ENCODE measurements around the gene SNAPC2.

SNAPC2 gene

GRCh38 chr19:7931221-7932061 lies 11.3 kb downstream of the SNAPC2 start:
- no peak overlapping the region for H3K27ac ChIP-seq (ENCODE audit: low read length)
- H3K9ac ChIP-seq (ENCODE audit: low read length), result no peak overlapping the region
- H3K79me2 ChIP-seq (ENCODE audit: low read length), result peaks cover 11% of the 10 kb centered on the region
- H3K4me1 ChIP-seq (ENCODE audit: low read length), result no peaks in the 10 kb centered on the region
- TF ChIP-seq EZH2phosphoT487 (IDR thresholded peaks at IDR 0.05; ENCODE audit: low read length) (no peak), CTCF (IDR thresholded peaks at IDR 0.05; ENCODE audit: low read length) (no peak), EZH2 (optimal IDR thresholded peaks at IDR 0.05; ENCODE audit: low read depth, low read length) (no peak)
- H3K4me3 ChIP-seq (ENCODE audit: low read length), result no peak overlapping the region
- no peaks in the 10 kb centered on the region for H3K9me2 ChIP-seq (replicated peaks; ENCODE audit: insufficient read depth, low read length)
- peaks cover 6% of the 10 kb centered on the region; the same call in 1 of the 2 replicates for H4K20me1 ChIP-seq (ENCODE audit: insufficient read depth, low read length)
- no peaks in the 10 kb centered on the region for H3K27me3 ChIP-seq (replicated peaks; ENCODE audit: insufficient read depth, low read length)
- no peak for DNase-seq
- H2AFZ ChIP-seq (ENCODE audit: low read length), result no peak overlapping the region
- H3K36me3 ChIP-seq (replicated peaks; ENCODE audit: insufficient read depth, low read length), result peaks cover 24% of the 10 kb centered on the region
- H3K9me3 ChIP-seq (replicated peaks; ENCODE audit: insufficient read depth, low read length), result no peaks in the 10 kb centered on the region
- no peak overlapping the region for H3K4me2 ChIP-seq (ENCODE audit: low read depth, low read length)
- H3F3A ChIP-seq (ENCODE audit: insufficient read depth, low read length), result peaks cover 8% of the 10 kb centered on the region

- peaks cover 2% of the 10 kb centered on the region for H3F3A ChIP-seq (ENCODE audit: insufficient read depth, low read length)
- TF ChIP-seq CTCF (IDR thresholded peaks at IDR 0.05; ENCODE audit: low read length) (no peak), EZH2 (optimal IDR thresholded peaks at IDR 0.05; ENCODE audit: low read depth, low read length) (no peak), EZH2phosphoT487 (IDR thresholded peaks at IDR 0.05; ENCODE audit: low read length) (no peak)
- H3K4me3 ChIP-seq (ENCODE audit: low read length), result no peak overlapping the region
- H2AFZ ChIP-seq (ENCODE audit: low read length), result no peak overlapping the region
- H3K79me2 ChIP-seq (ENCODE audit: low read length), result peaks cover 19% of the 10 kb centered on the region
- no peak overlapping the region for H3K9ac ChIP-seq (ENCODE audit: low read length)
- no peaks in the 10 kb centered on the region for H3K9me2 ChIP-seq (replicated peaks; ENCODE audit: insufficient read depth, low read length)
- H4K20me1 ChIP-seq (ENCODE audit: insufficient read depth, low read length), result 0 out of 2 replicates have a peak, but pooled peaks cover 4% of the 10 kb centered on the region
- no peaks in the 10 kb centered on the region for H3K9me3 ChIP-seq (replicated peaks; ENCODE audit: insufficient read depth, low read length)
- no peaks in the 10 kb centered on the region for H3K4me1 ChIP-seq (ENCODE audit: low read length)
- H3K27me3 ChIP-seq (replicated peaks; ENCODE audit: insufficient read depth, low read length), result no peaks in the 10 kb centered on the region
- H3K36me3 ChIP-seq (replicated peaks; ENCODE audit: insufficient read depth, low read length), result peaks cover 26% of the 10 kb centered on the region
- no peak overlapping the region for H3K4me2 ChIP-seq (ENCODE audit: low read depth, low read length)
- H3K27ac ChIP-seq (ENCODE audit: low read length), result no peak overlapping the region
- no peak for DNase-seq
Measured at GRCh38 chr19:7932276-7932929, 12.3 kb downstream of the SNAPC2 start.

GRCh38 chr19:7932930-7933300 lies 12.8 kb downstream of the SNAPC2 start:
- Histone ChIP-seq H3K36me3 (replicated peaks; ENCODE audit: insufficient read depth, low read length) (peaks cover 28% of the 10 kb centered on the region), H3K27ac (ENCODE audit: low read length) (no peak overlapping the region), H3F3A (ENCODE audit: insufficient read depth, low read length) (peaks cover 2% of the 10 kb centered on the region), H3K9ac (ENCODE audit: low read length) (no peak overlapping the region), H3K4me1 (ENCODE audit: low read length) (no peaks in the 10 kb centered on the region), H3K9me3 (replicated peaks; ENCODE audit: insufficient read depth, low read length) (no peaks in the 10 kb centered on the region), H3K4me2 (ENCODE audit: low read depth, low read length) (no peak overlapping the region), H3K79me2 (ENCODE audit: low read length) (peaks cover 24% of the 10 kb centered on the region), H4K20me1 (ENCODE audit: insufficient read depth, low read length) (0 out of 2 replicates have a peak, but pooled peaks cover 4% of the 10 kb centered on the region), H3K9me2 (replicated peaks; ENCODE audit: insufficient read depth, low read length) (no peaks in the 10 kb centered on the region), H2AFZ (ENCODE audit: low read length) (no peak overlapping the region), H3K27me3 (replicated peaks; ENCODE audit: insufficient read depth, low read length) (no peaks in the 10 kb centered on the region), H3K4me3 (ENCODE audit: low read length) (no peak overlapping the region)
- DNase-seq, result no peak
- TF ChIP-seq CTCF (IDR thresholded peaks at IDR 0.05; ENCODE audit: low read length) (no peak), EZH2 (optimal IDR thresholded peaks at IDR 0.05; ENCODE audit: low read depth, low read length) (no peak), EZH2phosphoT487 (IDR thresholded peaks at IDR 0.05; ENCODE audit: low read length) (no peak)
